HepG2 (cell line): ENCODE measurements around the gene TMEM50B. TPM values are rescaled to one million over a fixed set of nuclear protein-coding genes. Genes with fewer than 3 reads are reported as not detected.

Experiments
- ATAC-seq: fragments of 200-7000 bp; cut with Tn5 transposase; 3 replicates; pipeline ENCODE4 v1.9.1; 2020; ENCODE audit warnings: mild to moderate bottlenecking, moderate library complexity
- BruUV-seq: library from RNA; stranded (reverse); fragments of 400-500 nt; replicated peaks from 2 replicates; lab custom pipeline; 2021; lab: Mats Ljungman, UMichigan
- CTCF ChIA-PET: fragments of 300-600 bp; formaldehyde crosslinking; extraction: SDS; loops from one replicate; lab custom pipeline; 2021; ENCODE audit warnings: low total read pairs, inconsistent platforms, low intra/inter-chr PET ratio; lab: Yijun Ruan, JAX
- POLR2A ChIA-PET: fragments of 350-600 bp; sonication (Branson Sonifier 250); formaldehyde crosslinking; loops from one replicate; lab custom pipeline; 2020; ENCODE audit warnings: antibody characterized with exemption, inconsistent platforms; lab: Yijun Ruan, JAX
- DNase-seq: peaks from one replicate; pipeline ENCODE4 v3.0.0-alpha.2; 2015; ENCODE audit warnings: low spot score
- FAIRE-seq: peaks from 3 replicates; lab custom pipeline; 2011; peaks lifted over from hg19 to GRCh38; lab: Jason Lieb, UNC
- H2AFZ ChIP-seq: one replicate; pipeline ENCODE4 v1.6.1; 2011; ENCODE audit warnings: low read length, inconsistent platforms
- H3K27ac ChIP-seq: fragments of 300-600 bp; 3 replicates; pipeline ENCODE4 v1.8.0; 2011; ENCODE audit warnings: mixed run types, mild to moderate bottlenecking, mixed read lengths, low read length, inconsistent platforms; ENCODE audit not compliant: insufficient read depth; ENCODE audit errors: extremely low read length
- H3K27me3 ChIP-seq, 2 experiments: fragments of 200-600 bp in 1 of 2; 2 replicates in 1 of 2; 3 replicates in 1 of 2; pipeline versions ENCODE4 v1.6.0 to v1.8.0; 2011; ENCODE audit warnings: low read length in 2 of 2, mild to moderate bottlenecking in 2 of 2, moderate library complexity in 2 of 2, inconsistent platforms in 1 of 2; ENCODE audit not compliant: insufficient read depth in 2 of 2, control insufficient read depth in 1 of 2
- H3K36me3 ChIP-seq, 2 experiments: fragments of 200-600 bp in 1 of 2; replicated peaks in 1 of 2; 2 replicates in 1 of 2; 3 replicates in 1 of 2; pipeline versions ENCODE4 v1.5.1 to v1.8.0; 2011; ENCODE audit warnings: low read length in 2 of 2, inconsistent platforms in 1 of 2; ENCODE audit not compliant: insufficient read depth in 2 of 2, control insufficient read depth in 1 of 2
- H3K4me1 ChIP-seq: 2 replicates; pipeline ENCODE4 v1.5.1; 2012; ENCODE audit warnings: low read length, inconsistent platforms; ENCODE audit not compliant: insufficient read depth
- H3K4me2 ChIP-seq: 2 replicates; pipeline ENCODE4 v1.6.0; 2011; ENCODE audit warnings: low read depth, low read length, inconsistent platforms
- H3K4me3 ChIP-seq, 3 experiments: fragments of 200-600 bp in 1 of 3; sonication (generic), shearing (Covaris generic) in 1 of 3; replicated peaks in 1 of 3; 2 replicates each; pipeline ENCODE4 v1.5.1; 2011 to 2016; ENCODE audit warnings: low read length in 3 of 3, inconsistent platforms in 2 of 3, low read depth in 2 of 3, mild to moderate bottlenecking in 2 of 3, control low read depth in 1 of 3, mixed read lengths in 1 of 3; ENCODE audit not compliant: insufficient read depth in 1 of 3
- H3K79me2 ChIP-seq: one replicate; pipeline ENCODE4 v1.6.1; 2011; ENCODE audit warnings: low read length, inconsistent platforms; ENCODE audit not compliant: insufficient read depth
- H3K9ac ChIP-seq: 2 replicates; pipeline ENCODE4 v1.6.0; 2011; ENCODE audit warnings: mild to moderate bottlenecking, low read depth, low read length, inconsistent platforms; ENCODE audit not compliant: insufficient read depth
- H3K9me3 ChIP-seq: 2 replicates; pipeline ENCODE4 v1.5.1; 2012; ENCODE audit warnings: mild to moderate bottlenecking, low read length
- H4K20me1 ChIP-seq: 2 replicates; pipeline ENCODE4 v1.6.0; 2011; ENCODE audit warnings: inconsistent platforms, mild to moderate bottlenecking, low read length, moderate library complexity; ENCODE audit not compliant: insufficient read depth
- CEBPB ChIP-seq: IDR thresholded peaks from 2 replicates; pipeline ENCODE4 v1.6.1; 2011; ENCODE audit warnings: low read depth, low read length, improper control_type of control experiment, borderline replicate concordance
- HMG20A ChIP-seq: IDR thresholded peaks from 2 replicates; pipeline ENCODE4 v1.6.1; 2016; ENCODE audit warnings: borderline replicate concordance
- KMT2A ChIP-seq: sonication (generic); formaldehyde crosslinking; IDR thresholded peaks from 2 replicates; pipeline ENCODE4 v1.4.0; 2020; ENCODE audit warnings: missing genetic modification reagents
- SRF ChIP-seq: IDR thresholded peaks from 2 replicates; pipeline ENCODE4 v1.6.1; 2011; ENCODE audit warnings: mild to moderate bottlenecking, low read depth, low read length, moderate library complexity
- ZNF230 ChIP-seq: sonication (generic); formaldehyde crosslinking; IDR thresholded peaks from 2 replicates; pipeline ENCODE4 v1.4.0; 2020; ENCODE audit warnings: mild to moderate bottlenecking, missing genetic modification reagents
- ZNF441 ChIP-seq: sonication (generic); formaldehyde crosslinking; IDR thresholded peaks from 2 replicates; pipeline ENCODE4 v1.7.0; 2021; ENCODE audit warnings: missing genetic modification reagents, borderline replicate concordance
- WGBS: methylation state at CpG from one replicate; pipeline ENCODE4 v1.1.6; 2017; ENCODE audit warnings: low lambda C conversion rate; 5-methylcytosine and 5-hydroxymethylcytosine counted together
- in situ Hi-C: cut with HindIII; loops from 2 replicates; pipeline ENCODE4 v1.10.0; 2017; ENCODE audit warnings: low pct_unique_long_range_greater_than_20kb; ENCODE audit not compliant: extremely low pct_ligation_motif_present
- intact Hi-C: fragments of 100-400 bp; cut with micrococcal nuclease; formaldehyde crosslinking; loops from one replicate; pipeline ENCODE4 v1.10.0; 2022; ENCODE audit not compliant: unreplicated experiment
- polyA plus RNA-seq, 8 experiments: library from polyadenylated mRNA; depleted of rRNA in 3 of 8; stranded (reverse) in 7 of 8; unstranded in 1 of 8; fragments of >200 nt; fragmentation: Illumina TruSeq in 4 of 8; extraction: Trizol in 4 of 8; gene quantifications; 2 replicates each; pipeline versions ENCODE4 v1.2.1 to v1.2.3, GENCODE V29; 2011 to 2016; ENCODE audit warnings: low read depth in 4 of 8, missing spikeins in 1 of 8, mixed read lengths in 1 of 8; ENCODE audit not compliant: insufficient read depth in 1 of 8
- total RNA-seq, 5 experiments: library from RNA; depleted of rRNA; stranded (reverse); fragments of >200 nt; fragmentation: Illumina TruSeq; extraction: Trizol; gene quantifications; 2 replicates each; pipeline ENCODE4 v1.2.3, GENCODE V29; 2016; ENCODE audit warnings: low read depth in 1 of 5
- TF ChIP-seq, protein P1 (sequence below), 2 experiments: fragments of 450-650 bp in 1 of 2; sonication (generic) in 1 of 2; formaldehyde crosslinking; IDR thresholded peaks; 2 replicates each; pipeline versions ENCODE4 v1.5.0 to v1.8.0; 2020 to 2022; ENCODE audit warnings: mild to moderate bottlenecking in 1 of 2, missing genetic modification reagents in 1 of 2

Gene TMEM50B
- total and polyA plus RNA-seq, 2 of the 13 experiments (the other 11 are each of a cell fraction or from before 2014, with no cell fraction given): 29.9 to 46.3 TPM

- Histone ChIP-seq H3K27ac (no peak overlapping the region), H2AFZ (no peak overlapping the region), H3K36me3 (no peaks in the 10 kb centered on the region), H3K4me1 (peaks cover 30% of the 10 kb centered on the region), H4K20me1 (no peaks in the 10 kb centered on the region), H3K9ac (no peak overlapping the region), H3K4me2 (0 out of 2 replicates have a peak overlapping the region, but pooled peaks have one; percentile 84), H3K79me2 (no peaks in the 10 kb centered on the region), H3K27me3 (no peaks in the 10 kb centered on the region; a peak in 1 of 5 replicates), H3K9me3 (no peaks in the 10 kb centered on the region), H3K4me3 (no peak overlapping the region)
- TF ChIP-seq ZNF230 (no peak), KMT2A (no peak), CEBPB (0 out of 2 replicates have a peak, but pooled peaks have one; percentile 53), SRF (no peak), HMG20A (no peak), ZNF441 (CRISPR knock-in tag) (no peak)
- TF ChIP-seq, protein P1, sequence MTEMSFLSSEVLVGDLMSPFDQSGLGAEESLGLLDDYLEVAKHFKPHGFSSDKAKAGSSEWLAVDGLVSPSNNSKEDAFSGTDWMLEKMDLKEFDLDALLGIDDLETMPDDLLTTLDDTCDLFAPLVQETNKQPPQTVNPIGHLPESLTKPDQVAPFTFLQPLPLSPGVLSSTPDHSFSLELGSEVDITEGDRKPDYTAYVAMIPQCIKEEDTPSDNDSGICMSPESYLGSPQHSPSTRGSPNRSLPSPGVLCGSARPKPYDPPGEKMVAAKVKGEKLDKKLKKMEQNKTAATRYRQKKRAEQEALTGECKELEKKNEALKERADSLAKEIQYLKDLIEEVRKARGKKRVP (CRISPR knock-in tag; IDR thresholded peaks at IDR 0.05): no peak
- ATAC-seq (no peak), DNase-seq (no peak), FAIRE-seq (no peak)
- intact Hi-C loops: no loop called here
- ChIA-PET POLR2A (interaction anchor here (5.1 kb wide), 1 partner anchor 12 kb away, joined by 96 read pairs; the partner anchor contains the start of gene TMEM50B), CTCF (no interaction called here)
- 68% methylated on average over 2 of the region's 2 CpGs for WGBS
- in situ Hi-C loops: no loop called here
- no TSS peak for BruUV-seq
Measured at GRCh38 chr21:33492571-33492970, 12.8 kb upstream of the TMEM50B start.
